Skin epidermis (tissue), 12 donors: ENCODE measurements around the gene SPTBN5.

Experiments
- H3K27ac ChIP-seq, 21 experiments: fragments of 200-600 bp; sonication (generic) in 11 of 21; one replicate each; pipeline ENCODE4 v1.5.0; 2020; ENCODE audit warnings: mild to moderate bottlenecking in 3 of 21, inconsistent platforms in 2 of 21, moderate library complexity in 2 of 21
- H3K4me3 ChIP-seq, 7 experiments: fragments of 200-600 bp; sonication (generic) in 2 of 7; one replicate each; pipeline ENCODE4 v1.5.0; 2020; ENCODE audit warnings: inconsistent platforms in 2 of 7, mild to moderate bottlenecking in 2 of 7, moderate library complexity in 1 of 7

The SPTBN5 gene

DNA sequence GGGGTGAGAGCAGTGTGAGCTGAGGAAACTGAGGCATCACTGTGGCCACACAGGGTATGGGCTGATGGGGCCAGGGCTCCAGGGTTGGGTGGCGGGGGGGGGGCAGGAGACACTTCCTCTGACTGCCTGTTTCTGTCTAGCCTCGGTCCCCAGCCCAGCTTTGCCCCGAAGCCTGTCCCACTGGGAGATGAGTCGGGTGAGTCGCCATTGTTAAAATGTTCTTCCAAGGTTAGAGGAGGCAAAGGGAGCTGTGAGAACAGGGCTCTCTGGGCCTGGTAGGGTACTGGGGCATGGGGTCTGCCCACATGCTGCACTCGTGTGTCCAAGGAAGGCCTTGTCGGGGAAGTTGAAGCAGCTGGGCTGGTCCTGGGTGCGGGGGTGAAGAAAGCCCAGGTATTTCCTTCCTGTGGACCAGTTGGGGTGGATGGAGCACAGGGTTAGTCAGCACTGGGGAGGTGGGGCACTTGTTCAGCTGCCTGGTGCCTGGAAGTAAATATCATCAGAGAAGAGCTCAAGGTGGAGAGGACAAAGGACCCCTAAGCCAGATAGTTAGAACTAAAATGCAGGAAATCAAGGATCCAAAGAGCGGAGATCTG lies 74.3 kb downstream of the SPTBN5 start:
- H3K4me3 ChIP-seq, result no peak overlapping the region
- no peak overlapping the region for H3K27ac ChIP-seq

DNA sequence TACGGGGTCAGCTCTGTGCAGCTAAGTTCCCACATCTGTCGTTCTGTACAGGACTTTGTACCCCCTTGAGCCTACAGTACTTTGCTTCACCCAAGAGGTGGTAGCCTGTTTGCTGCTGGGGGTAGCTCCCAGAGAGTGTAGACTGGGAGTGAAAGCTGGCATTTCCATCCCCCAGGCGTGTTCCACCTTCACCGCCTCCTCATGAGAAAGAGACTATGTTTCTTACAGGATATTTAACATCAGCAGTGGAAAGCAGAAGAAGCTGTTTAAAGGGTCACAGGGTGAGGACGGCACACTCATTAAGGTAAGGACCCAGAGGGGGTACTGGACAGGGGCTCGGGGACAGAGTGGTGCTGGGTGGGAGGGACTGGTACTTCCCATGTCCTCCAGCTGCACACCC lies 76.1 kb downstream of the SPTBN5 start:
- no peak overlapping the region for H3K4me3 ChIP-seq
- H3K27ac ChIP-seq, result no peak overlapping the region

GRCh38 chr15:41817327-41817726 lies 76.5 kb downstream of the SPTBN5 start:
- Histone ChIP-seq H3K4me3 (no peak overlapping the region), H3K27ac (no peak overlapping the region)

- no peak overlapping the region for H3K4me3 ChIP-seq
- no peak overlapping the region for H3K27ac ChIP-seq
Observed at GRCh38 chr15:41816788-41817187, 77.1 kb downstream of the SPTBN5 start.

GRCh38 chr15:41814534-41814933 lies 79.3 kb downstream of the SPTBN5 start:
- Histone ChIP-seq H3K4me3 (no peak overlapping the region), H3K27ac (no peak overlapping the region)

- H3K4me3 ChIP-seq, result no peak overlapping the region
- no peak overlapping the region for H3K27ac ChIP-seq
Observed at GRCh38 chr15:41813426-41813825, 80.4 kb downstream of the SPTBN5 start.

DNA sequence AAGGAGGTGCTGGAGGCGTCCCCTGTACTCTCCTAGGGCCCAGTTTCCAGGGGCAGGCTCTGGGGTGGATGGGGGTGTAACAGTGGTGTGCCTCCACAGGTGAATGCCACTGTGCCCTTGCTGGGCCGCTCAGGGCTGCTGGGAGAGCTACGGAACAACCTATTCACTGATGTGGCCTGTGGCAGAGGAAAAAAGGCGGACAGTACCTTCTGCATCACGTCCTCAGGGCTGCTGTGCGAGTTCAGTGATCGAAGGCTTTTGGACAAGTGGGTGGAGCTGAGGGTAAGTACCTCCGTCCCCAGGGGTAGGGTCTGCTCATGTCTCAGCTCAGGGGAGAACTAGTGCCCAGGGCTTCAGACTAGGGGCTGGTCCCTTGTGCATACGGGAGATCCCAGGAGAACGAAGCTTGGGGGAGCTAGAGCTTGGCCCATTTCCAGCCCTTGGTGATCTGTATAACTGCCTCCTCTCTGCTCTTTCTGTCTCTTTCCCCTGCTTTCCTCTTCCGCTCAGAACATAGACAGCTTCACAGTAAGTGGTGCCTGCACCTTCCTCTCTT lies 81.0 kb downstream of the SPTBN5 start:
- H3K4me3 ChIP-seq, result no peak overlapping the region
- no peak overlapping the region for H3K27ac ChIP-seq

DNA sequence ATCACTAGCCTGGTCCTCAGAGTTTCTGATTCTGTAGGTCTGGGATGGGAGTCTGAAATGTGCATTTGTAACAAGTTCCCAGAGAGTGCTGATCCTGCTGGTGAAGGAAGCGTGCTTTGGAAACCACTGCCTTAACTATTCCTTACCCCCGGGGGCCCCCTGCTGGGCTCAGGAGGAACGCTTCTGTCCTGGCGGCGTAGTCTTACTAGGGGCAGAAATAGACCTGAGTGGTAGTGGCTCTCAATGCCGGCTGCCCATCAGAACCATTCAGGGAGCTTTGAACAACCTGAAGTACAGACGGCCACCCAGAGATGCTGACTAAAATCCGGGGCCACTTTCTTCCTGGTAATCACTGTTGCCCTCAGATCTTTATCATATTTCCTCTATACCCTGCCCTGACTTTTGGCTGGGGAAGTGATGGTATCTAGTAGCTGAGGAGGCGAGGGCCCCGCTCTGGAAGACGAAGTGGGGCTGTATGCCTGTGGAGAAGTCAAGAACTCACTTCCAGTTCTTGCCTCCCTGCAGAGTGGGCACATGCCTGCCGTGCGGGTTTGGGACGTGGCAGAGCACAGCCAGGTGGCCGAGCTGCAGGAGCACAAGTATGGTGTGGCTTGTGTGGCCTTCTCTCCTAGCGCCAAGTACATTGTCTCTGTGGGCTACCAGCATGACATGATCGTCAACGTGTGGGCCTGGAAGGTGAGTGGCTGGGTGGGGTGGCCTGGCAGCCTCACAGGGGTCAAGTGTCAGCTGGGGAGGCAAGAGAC lies 82.2 kb downstream of the SPTBN5 start:
- Histone ChIP-seq H3K27ac (no peak overlapping the region), H3K4me3 (no peak overlapping the region)

DNA sequence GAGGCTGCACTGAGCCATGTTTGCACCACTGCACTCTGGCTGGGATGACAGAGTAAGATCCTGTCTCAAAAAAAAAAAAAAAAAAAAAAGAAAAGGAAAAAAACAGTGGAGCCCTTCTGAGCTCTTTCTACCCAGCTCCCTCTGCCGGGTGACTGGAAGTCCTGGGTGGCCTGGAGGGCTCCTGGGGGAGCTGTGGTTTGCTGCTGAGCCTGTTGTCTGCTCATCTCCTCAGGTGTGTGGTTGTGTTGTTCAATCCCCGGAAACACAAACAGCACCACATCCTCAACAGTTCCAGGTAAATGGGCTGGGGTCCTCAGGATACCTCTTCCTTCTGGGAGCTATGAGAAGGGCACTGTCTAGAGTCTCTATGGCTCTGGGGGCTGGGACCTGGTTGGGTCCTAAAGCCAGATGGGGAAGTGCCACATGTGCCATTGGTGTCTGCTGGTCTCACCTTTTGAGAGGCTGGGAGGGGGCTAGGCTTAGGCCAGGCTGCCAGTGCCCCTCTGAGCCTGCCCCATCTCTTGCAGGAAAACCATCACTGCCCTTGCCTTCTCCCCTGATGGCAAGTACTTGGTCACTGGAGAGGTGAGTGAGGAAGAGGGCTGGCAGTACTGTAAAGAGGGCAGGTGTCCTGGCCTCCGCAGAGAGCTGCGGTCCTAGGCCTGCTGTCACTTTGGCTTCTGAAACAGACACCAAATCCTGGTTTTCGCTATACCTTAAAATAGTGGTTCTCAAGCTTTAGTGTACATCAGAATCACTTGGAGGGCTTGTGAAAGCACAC lies 83.0 kb downstream of the SPTBN5 start:
- H3K4me3 ChIP-seq, result no peak overlapping the region
- peak overlapping the region in 4 of 21 experiments; percentile 5 to 49 (median 19) for H3K27ac ChIP-seq

DNA sequence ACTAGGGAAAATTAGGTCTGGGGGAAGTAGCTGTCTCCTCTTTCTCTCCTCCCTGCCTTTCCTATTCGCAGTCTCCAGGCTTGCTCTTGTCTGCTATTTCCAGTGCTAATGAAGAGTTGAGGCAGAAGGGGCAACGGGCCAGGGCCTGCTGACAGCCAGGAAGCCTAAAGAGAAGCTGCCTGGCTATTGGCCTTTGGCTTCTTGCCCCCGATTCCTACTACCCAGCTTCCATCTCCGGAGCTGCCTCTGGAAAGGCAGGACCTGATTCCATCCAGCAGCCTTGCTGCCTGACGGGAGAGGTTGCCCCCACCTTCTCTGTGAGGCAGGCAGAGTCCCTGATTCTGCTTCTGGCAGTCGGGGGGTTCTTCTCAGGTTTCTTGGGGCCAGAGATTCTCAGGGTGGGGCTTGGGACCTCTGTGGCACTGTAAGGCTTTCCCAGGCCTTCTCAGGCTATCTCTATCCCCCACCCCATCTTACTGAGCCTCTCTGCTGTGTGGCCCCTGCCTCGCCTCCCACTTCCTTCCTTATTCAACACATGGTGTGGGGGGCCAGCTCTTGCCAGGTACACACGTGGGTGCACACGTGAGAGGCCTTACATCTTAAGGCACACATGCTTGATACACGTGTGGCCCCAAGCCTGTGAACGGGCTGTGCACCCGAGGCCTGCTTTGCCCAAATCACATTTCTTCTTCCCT lies 84.2 kb downstream of the SPTBN5 start:
- H3K4me3 ChIP-seq, result no peak overlapping the region
- H3K27ac ChIP-seq, result peak overlapping the region in 6 of 21 experiments; percentile 0 to 42 (median 14)

DNA sequence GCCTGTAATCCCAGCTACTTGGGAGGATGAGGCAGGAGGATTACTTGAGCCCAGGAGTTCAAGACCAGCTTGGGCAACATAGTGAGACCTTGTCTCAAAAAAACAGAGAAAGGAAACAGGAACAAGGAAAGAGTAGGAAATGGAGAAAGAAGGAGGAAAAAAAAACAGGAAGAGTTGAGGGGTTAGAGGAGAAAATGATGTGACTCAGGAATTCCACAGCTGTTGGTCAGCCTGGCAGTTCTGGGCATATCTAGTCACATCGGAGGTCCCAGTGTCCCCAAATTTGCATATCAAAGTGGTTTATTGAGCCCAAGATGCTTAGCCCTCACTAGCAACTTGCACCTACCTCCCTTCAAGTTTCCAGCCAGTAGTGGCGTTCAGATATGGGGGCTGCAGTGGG lies 84.7 kb downstream of the SPTBN5 start:
- Histone ChIP-seq H3K4me3 (no peak overlapping the region), H3K27ac (peak overlapping the region in 2 of 21 experiments; percentile 0 to 42)

DNA sequence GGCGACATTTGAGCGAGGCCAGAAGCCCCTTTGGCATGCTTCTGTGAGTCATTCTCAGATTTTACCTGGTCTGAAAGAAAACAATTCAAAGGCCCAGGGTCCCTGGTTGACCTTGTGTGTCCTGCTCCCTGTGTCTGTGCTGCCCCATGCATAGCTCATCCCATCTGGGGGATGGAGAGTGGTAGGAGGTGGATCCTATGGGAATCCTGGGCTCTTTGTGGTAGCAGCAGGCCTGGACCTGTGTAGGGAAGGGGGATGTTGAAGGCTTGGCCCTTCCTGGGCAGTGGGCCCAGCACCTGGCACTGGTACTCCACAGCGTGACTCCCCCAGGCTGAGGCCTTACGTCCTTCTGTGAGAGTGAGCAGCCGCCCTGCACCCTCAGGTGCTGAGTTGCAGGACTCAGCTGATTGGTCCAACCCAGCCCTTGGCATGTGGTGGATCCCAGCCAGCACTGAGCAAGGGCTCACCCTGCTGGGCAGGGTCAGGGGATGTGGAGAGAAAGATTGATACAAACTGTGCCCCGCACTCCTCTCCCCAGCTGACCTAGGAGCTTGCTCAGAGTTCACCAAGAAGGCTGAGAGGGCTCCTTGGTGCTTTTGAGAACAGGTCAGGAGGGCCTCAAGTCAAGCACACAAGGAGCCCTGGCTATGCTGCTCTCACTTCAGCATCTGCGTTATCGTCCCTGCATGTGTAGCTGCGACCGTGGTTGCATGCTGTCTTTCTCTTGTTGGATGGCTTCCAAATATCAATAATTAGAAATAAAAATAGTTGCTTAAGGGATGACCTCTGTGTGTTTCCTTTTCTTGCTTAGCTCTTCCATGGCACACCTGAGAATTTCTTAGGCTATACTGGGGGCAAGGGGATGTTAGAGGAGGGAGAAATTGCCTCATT lies 87.3 kb downstream of the SPTBN5 start:
- Histone ChIP-seq H3K4me3 (no peak overlapping the region), H3K27ac (peak overlapping the region in 11 of 21 experiments; percentile 36 to 89 (median 78))

DNA sequence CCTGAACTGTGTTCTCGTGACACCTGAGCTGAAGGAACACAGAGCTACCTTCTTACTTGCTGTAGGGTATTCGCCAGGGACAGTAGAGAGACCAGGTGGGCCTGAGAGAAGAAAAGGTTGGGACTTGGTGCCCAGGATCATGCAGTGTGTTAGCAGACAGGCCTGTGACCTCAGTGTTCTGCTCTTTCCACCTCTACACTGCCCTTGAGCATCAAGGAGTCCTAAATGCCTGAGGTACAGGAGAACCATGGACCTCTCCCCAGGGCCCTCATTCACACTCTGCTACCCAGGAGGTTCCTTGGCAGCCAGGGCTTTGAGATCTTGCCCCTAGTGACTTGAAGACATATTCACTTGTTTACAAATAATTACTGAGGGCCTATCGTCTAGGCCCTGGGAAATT lies 88.1 kb downstream of the SPTBN5 start:
- peak overlapping the region in 18 of 21 experiments; percentile 2 to 89 (median 74) for H3K27ac ChIP-seq

DNA sequence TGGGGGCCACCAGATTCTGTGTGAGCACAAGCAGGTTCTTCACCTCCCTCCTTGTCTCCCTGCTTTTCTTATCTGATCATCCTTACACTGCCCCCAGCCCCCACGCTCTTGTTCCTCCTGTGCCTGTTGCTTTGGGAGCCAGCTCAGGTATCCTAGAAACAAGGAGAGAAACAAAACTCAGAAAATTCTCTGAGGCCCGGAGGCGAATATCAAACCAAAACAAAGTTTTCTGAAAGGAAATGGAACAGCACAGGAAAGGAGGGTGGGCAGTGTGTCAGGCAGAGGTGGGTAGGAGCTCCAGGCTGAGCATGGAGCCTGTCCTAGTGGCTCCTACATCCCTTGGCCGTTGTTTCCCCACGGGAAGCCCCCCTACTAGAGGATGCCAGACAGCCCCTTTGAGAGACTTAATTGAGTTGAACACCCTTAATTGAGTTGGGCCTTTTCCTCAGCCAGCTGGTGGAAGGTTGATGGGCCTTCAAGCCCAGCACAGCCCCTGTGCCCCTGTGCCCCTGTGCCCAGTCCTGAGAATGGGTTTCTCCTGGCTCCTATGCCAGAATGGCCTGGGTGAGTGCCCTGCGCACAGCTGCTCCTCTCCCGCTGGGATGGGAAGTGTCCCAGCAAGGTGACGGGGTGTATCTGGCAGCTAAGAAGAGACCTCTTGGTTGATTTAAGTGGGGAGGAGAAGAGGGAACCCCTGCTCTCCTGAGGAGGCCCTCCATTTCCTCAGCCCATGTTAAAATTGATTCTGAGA lies 88.8 kb downstream of the SPTBN5 start:
- Histone ChIP-seq H3K27ac (peak overlapping the region in 19 of 21 experiments; percentile 2 to 89 (median 74)), H3K4me3 (no peak overlapping the region)

More for the DNA sequence above, 88.1 kb downstream of the SPTBN5 start:
- H3K4me3 ChIP-seq, result no peak overlapping the region

- peak overlapping the region in 19 of 21 experiments; percentile 13 to 89 (median 74) for H3K27ac ChIP-seq
- no peak overlapping the region for H3K4me3 ChIP-seq
Observed at GRCh38 chr15:41804361-41804760, 89.5 kb downstream of the SPTBN5 start.

- Histone ChIP-seq H3K27ac (peak overlapping the region in 4 of 21 experiments; percentile 14 to 38 (median 26)), H3K4me3 (no peak overlapping the region)
Observed at GRCh38 chr15:41801850-41802455, 91.9 kb downstream of the SPTBN5 start.

DNA sequence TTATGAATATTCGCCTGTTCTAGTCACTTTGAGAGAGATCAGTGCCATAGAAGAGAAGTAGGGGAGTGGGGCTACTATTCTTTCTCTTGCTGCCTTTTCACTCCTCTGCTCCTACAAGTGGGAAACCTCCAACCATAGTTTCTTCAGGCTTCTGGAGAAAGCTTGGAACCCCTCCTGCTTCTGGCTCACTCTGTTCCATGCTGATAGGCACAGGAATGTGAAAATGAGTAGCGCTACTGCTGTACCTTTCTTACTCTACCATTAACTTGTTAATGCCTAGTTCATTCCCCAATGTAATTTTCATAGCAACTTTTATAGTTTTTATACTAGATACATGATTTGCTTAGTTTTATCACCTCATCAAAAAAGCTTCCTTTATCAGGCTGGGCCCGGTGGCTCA lies 92.7 kb downstream of the SPTBN5 start:
- peak overlapping the region in 2 of 21 experiments; percentile 14 to 38 for H3K27ac ChIP-seq
- H3K4me3 ChIP-seq, result no peak overlapping the region

DNA sequence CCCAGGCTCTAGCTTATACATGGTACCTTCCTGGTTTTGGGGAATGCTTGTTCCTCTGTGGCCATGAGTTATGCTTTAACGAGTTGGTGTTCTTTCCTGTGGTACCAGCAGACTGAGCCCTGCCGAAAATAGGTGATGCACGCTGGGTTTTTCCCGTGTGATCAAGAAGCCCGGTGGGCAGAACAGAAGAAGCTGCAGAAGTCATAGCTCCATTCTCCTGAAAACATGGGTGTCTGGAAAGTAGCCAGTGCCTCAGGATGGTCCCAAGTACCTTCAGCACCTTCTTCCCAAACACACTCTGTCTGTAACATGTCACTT lies 94.4 kb downstream of the SPTBN5 start:
- H3K4me3 ChIP-seq, result no peak overlapping the region

More for the DNA sequence above, 94.4 kb downstream of the SPTBN5 start:
- peak overlapping the region in 4 of 21 experiments; percentile 1 to 50 (median 14) for H3K27ac ChIP-seq
